Memory B cell (primary cell): Measurements from ENCODE around the gene CCL14.
"Not testable (repeated sequence)": the region's sequence is repeated elsewhere in the genome, so short reads cannot be mapped to it uniquely, and the experiment has no call there.

Source experiments
- ATAC-seq: fragments of 150-1000 bp; cut with Tn5 transposase; 2 replicates; pipeline ENCODE4 v1.10.0; 2021; ENCODE audit warnings: low read depth, mild to moderate bottlenecking, moderate library complexity
- DNase-seq, 2 donors: peaks; one replicate each; pipeline ENCODE4 v3.0.0; 2022; ENCODE audit warnings: low spot score in 2 of 2
- H3K27ac Mint-ChIP-seq: one replicate; pipeline ENCODE4 v1.8.0; 2022; ENCODE audit warnings: mild to moderate bottlenecking, moderate library complexity, mixed read lengths
- H3K27me3 Mint-ChIP-seq: one replicate; pipeline ENCODE4 v1.8.0; 2022; ENCODE audit warnings: mixed read lengths
- H3K36me3 Mint-ChIP-seq: one replicate; pipeline ENCODE4 v1.8.0; 2022; ENCODE audit warnings: mild to moderate bottlenecking, mixed read lengths
- H3K4me1 Mint-ChIP-seq: one replicate; pipeline ENCODE4 v1.8.0; 2022; ENCODE audit warnings: mixed read lengths
- H3K4me3 Mint-ChIP-seq: one replicate; pipeline ENCODE4 v1.8.0; 2022; ENCODE audit warnings: mild to moderate bottlenecking, moderate library complexity, mixed read lengths
- H3K9me3 Mint-ChIP-seq: one replicate; pipeline ENCODE4 v1.8.0; 2022; ENCODE audit warnings: mixed read lengths

The CCL14 gene

GRCh38 chr17:36002631-36003030 lies 16.1 kb upstream of the CCL14 start:
- no peak overlapping the region for H3K4me3 Mint-ChIP-seq
- no peaks in the 10 kb centered on the region for H3K36me3 Mint-ChIP-seq
- H3K27me3 Mint-ChIP-seq, result peaks cover 14% of the 10 kb centered on the region
- peaks cover 2% of the 10 kb centered on the region for H3K4me1 Mint-ChIP-seq
- no peak overlapping the region for H3K27ac Mint-ChIP-seq
- H3K9me3 Mint-ChIP-seq, result no peaks in the 10 kb centered on the region
- no peak for DNase-seq
- no peak for ATAC-seq

- no peak overlapping the region for H3K27ac Mint-ChIP-seq
- H3K4me1 Mint-ChIP-seq, result peaks cover 6% of the 10 kb centered on the region
- peaks cover 14% of the 10 kb centered on the region for H3K27me3 Mint-ChIP-seq
- ATAC-seq, result no peak
- H3K36me3 Mint-ChIP-seq, result no peaks in the 10 kb centered on the region
- no peak for DNase-seq
- no peaks in the 10 kb centered on the region for H3K9me3 Mint-ChIP-seq
- no peak overlapping the region for H3K4me3 Mint-ChIP-seq
Measured at GRCh38 chr17:36001862-36002603, 15.5 kb upstream of the CCL14 start.

GRCh38 chr17:36001110-36001771 lies 14.7 kb upstream of the CCL14 start, which contains the start of gene CCL15:
TSS of gene CCL15 (minus strand) at chr17:36001553. CDS start at chr17:36001492, 61 bp downstream.
- Mint-ChIP-seq H3K27ac (no peak within 1 kb of the TSS), H3K27me3 (peaks cover 15% of the 10 kb centered on the region), H3K36me3 (no peaks in the 10 kb centered on the region), H3K4me1 (peaks cover 14% of the 10 kb centered on the region), H3K9me3 (no peaks in the 10 kb centered on the region), H3K4me3 (no peak within 1 kb of the TSS)
- DNase-seq (no peak), ATAC-seq (no peak)

- Mint-ChIP-seq H3K27me3 (peaks cover 15% of the 10 kb centered on the region), H3K36me3 (no peaks in the 10 kb centered on the region), H3K4me1 (peaks cover 16% of the 10 kb centered on the region), H3K9me3 (no peaks in the 10 kb centered on the region), H3K27ac (no peak overlapping the region), H3K4me3 (no peak overlapping the region)
- DNase-seq, result no peak
- ATAC-seq, result no peak
Measured at GRCh38 chr17:36000732-36001109, 14.2 kb upstream of the CCL14 start.

- no peak overlapping the region for H3K27ac Mint-ChIP-seq
- H3K4me1 Mint-ChIP-seq, result peaks cover 21% of the 10 kb centered on the region
- H3K4me3 Mint-ChIP-seq, result no peak overlapping the region
- peaks cover 14% of the 10 kb centered on the region for H3K27me3 Mint-ChIP-seq
- H3K36me3 Mint-ChIP-seq, result no peaks in the 10 kb centered on the region
- DNase-seq (no peak), ATAC-seq (no peak)
- no peaks in the 10 kb centered on the region for H3K9me3 Mint-ChIP-seq
Measured at GRCh38 chr17:35998756-35999155, 12.2 kb upstream of the CCL14 start.

GRCh38 chr17:35998018-35998545 lies 11.6 kb upstream of the CCL14 start:
- ATAC-seq (no peak), DNase-seq (no peak)
- Mint-ChIP-seq H3K4me1 (peaks cover 21% of the 10 kb centered on the region), H3K27ac (no peak overlapping the region), H3K27me3 (peaks cover 9% of the 10 kb centered on the region), H3K36me3 (no peaks in the 10 kb centered on the region), H3K4me3 (no peak overlapping the region), H3K9me3 (no peaks in the 10 kb centered on the region)

GRCh38 chr17:35995346-35995745 lies 8.8 kb upstream of the CCL14 start:
- ATAC-seq, result peak; percentile 44
- not testable (repeated sequence) for H3K36me3 Mint-ChIP-seq, H3K9me3 Mint-ChIP-seq, DNase-seq, H3K4me3 Mint-ChIP-seq, H3K27me3 Mint-ChIP-seq, H3K27ac Mint-ChIP-seq
- H3K4me1 Mint-ChIP-seq, result peaks cover 21% of the 10 kb centered on the region

GRCh38 chr17:35991075-35991474 lies 4.5 kb upstream of the CCL14 start:
- Mint-ChIP-seq H3K4me1 (peaks cover 7% of the 10 kb centered on the region), H3K27me3 (peaks cover 5% of the 10 kb centered on the region), H3K4me3 (no peak overlapping the region), H3K27ac (no peak overlapping the region), H3K36me3 (peaks cover 8% of the 10 kb centered on the region), H3K9me3 (peaks cover 7% of the 10 kb centered on the region)
- DNase-seq, result no peak
- no peak for ATAC-seq

- H3K4me1 Mint-ChIP-seq, result no peaks in the 10 kb centered on the region
- no peak overlapping the region for H3K27ac Mint-ChIP-seq
- peaks cover 8% of the 10 kb centered on the region for H3K36me3 Mint-ChIP-seq
- H3K9me3 Mint-ChIP-seq, result peaks cover 7% of the 10 kb centered on the region
- H3K27me3 Mint-ChIP-seq, result peaks cover 9% of the 10 kb centered on the region
- H3K4me3 Mint-ChIP-seq, result no peak overlapping the region
- no peak for ATAC-seq
- no peak for DNase-seq
Measured at GRCh38 chr17:35988164-35988563, 1.6 kb upstream of the CCL14 start.

- no peak overlapping the region for H3K4me3 Mint-ChIP-seq
- no peak for ATAC-seq
Measured at GRCh38 chr17:35984140-35984539, 2.4 kb downstream of the CCL14 start.

GRCh38 chr17:35982409-35983191 lies 3.9 kb downstream of the CCL14 start:
- ATAC-seq (no peak), DNase-seq (no peak)
- H3K4me1 Mint-ChIP-seq, result peaks cover 5% of the 10 kb centered on the region
- H3K9me3 Mint-ChIP-seq, result no peaks in the 10 kb centered on the region
- peaks cover 11% of the 10 kb centered on the region for H3K27me3 Mint-ChIP-seq
- no peak overlapping the region for H3K4me3 Mint-ChIP-seq
- no peak overlapping the region for H3K27ac Mint-ChIP-seq
- H3K36me3 Mint-ChIP-seq, result no peaks in the 10 kb centered on the region

More at GRCh38 chr17:35984140-35984539, 2.4 kb downstream of the CCL14 start:
- Mint-ChIP-seq H3K27ac (no peak overlapping the region), H3K27me3 (peaks cover 6% of the 10 kb centered on the region), H3K36me3 (peaks cover 4% of the 10 kb centered on the region), H3K9me3 (peaks cover 4% of the 10 kb centered on the region), H3K4me1 (no peaks in the 10 kb centered on the region)
- DNase-seq, result no peak

GRCh38 chr17:35981908-35982330 lies 4.6 kb downstream of the CCL14 start:
- H3K9me3 Mint-ChIP-seq, result no peaks in the 10 kb centered on the region
- no peak for DNase-seq
- no peak overlapping the region for H3K4me3 Mint-ChIP-seq

GRCh38 chr17:35981246-35981645 lies 5.3 kb downstream of the CCL14 start, which contains the start of gene CCL16:
TSS of gene CCL16 (minus strand) at chr17:35981497. CDS start at chr17:35981420, 77 bp downstream.
- Mint-ChIP-seq H3K27me3 (peaks cover 15% of the 10 kb centered on the region), H3K9me3 (no peaks in the 10 kb centered on the region), H3K4me1 (peaks cover 10% of the 10 kb centered on the region), H3K36me3 (no peaks in the 10 kb centered on the region), H3K27ac (no peak within 1 kb of the TSS), H3K4me3 (no peak within 1 kb of the TSS)
- DNase-seq (no peak), ATAC-seq (no peak)

More at GRCh38 chr17:35981908-35982330, 4.6 kb downstream of the CCL14 start:
- Mint-ChIP-seq H3K36me3 (no peaks in the 10 kb centered on the region), H3K27me3 (peaks cover 11% of the 10 kb centered on the region), H3K4me1 (peaks cover 5% of the 10 kb centered on the region), H3K27ac (no peak overlapping the region)
- no peak for ATAC-seq

GRCh38 chr17:35978346-35978745 lies 8.2 kb downstream of the CCL14 start:
- DNase-seq, result no peak
- Mint-ChIP-seq H3K9me3 (no peaks in the 10 kb centered on the region), H3K4me1 (peaks cover 10% of the 10 kb centered on the region), H3K36me3 (no peaks in the 10 kb centered on the region), H3K4me3 (no peak overlapping the region), H3K27ac (no peak overlapping the region), H3K27me3 (peaks cover 11% of the 10 kb centered on the region)
- no peak for ATAC-seq
